Subcutaneous adipose tissue (tissue), 4 donors: ENCODE results near the gene AFG1L. TPM values are rescaled to one million over a fixed set of nuclear protein-coding genes. Genes with fewer than 3 reads are reported as not detected.

Experiments
- CTCF ChIP-seq: fragments of 450-650 bp; IDR thresholded peaks from one replicate; pipeline ENCODE4 v1.5.1; 2016; ENCODE audit warnings: low read depth, mild to moderate bottlenecking, control low read depth, antibody characterized with exemption, moderate library complexity
- total RNA-seq, 4 donors: library from RNA; depleted of rRNA; stranded (reverse); fragments of >200 nt; gene quantifications; one replicate each; pipeline ENCODE4 v1.1.0, GENCODE V29; 2016

The AFG1L gene
- total RNA-seq, 4 donors from 2014 or later, result 1.9 to 4.4 (median 2.9) TPM

GRCh38 chr6:108437821-108438220, 143.0 kb downstream of the AFG1L start:
- no peak for TF ChIP-seq CTCF

GRCh38 chr6:108438918-108439317, 144.1 kb downstream of the AFG1L start:
- no peak for TF ChIP-seq CTCF

- TF ChIP-seq CTCF, result no peak
Measured at GRCh38 chr6:108441141-108441540, 146.3 kb downstream of the AFG1L start.

- TF ChIP-seq CTCF, result no peak
Measured at GRCh38 chr6:108442770-108443520, 148.1 kb downstream of the AFG1L start.

GRCh38 chr6:108446629-108447150, 151.8 kb downstream of the AFG1L start:
- TF ChIP-seq CTCF, result no peak

- TF ChIP-seq CTCF, result no peak
Measured at GRCh38 chr6:108448481-108448880, 153.6 kb downstream of the AFG1L start.

GRCh38 chr6:108451816-108452215, 157.0 kb downstream of the AFG1L start:
- no peak for TF ChIP-seq CTCF
